A673 (cell line): ENCODE results near the gene C17orf100.

Experiments used
- EZH2 ChIP-seq: fragments of 200-600 bp; sonication (generic); IDR thresholded peaks from 2 replicates; pipeline ENCODE4 v1.6.1; 2017; ENCODE audit warnings: borderline replicate concordance, low read depth, mild to moderate bottlenecking, mixed read lengths, antibody characterized with exemption, low read length; ENCODE audit not compliant: poor library complexity, severe bottlenecking
- TF ChIP-seq, protein P1 (sequence below): fragments of 300-800, 200-600 bp; sonication (generic); conservative IDR thresholded peaks from 2 replicates; pipeline ENCODE4 v1.5.1; 2017; ENCODE audit warnings: low read depth, mild to moderate bottlenecking, antibody characterized with exemption, low read length, moderate library complexity, mixed read lengths

DNA sequence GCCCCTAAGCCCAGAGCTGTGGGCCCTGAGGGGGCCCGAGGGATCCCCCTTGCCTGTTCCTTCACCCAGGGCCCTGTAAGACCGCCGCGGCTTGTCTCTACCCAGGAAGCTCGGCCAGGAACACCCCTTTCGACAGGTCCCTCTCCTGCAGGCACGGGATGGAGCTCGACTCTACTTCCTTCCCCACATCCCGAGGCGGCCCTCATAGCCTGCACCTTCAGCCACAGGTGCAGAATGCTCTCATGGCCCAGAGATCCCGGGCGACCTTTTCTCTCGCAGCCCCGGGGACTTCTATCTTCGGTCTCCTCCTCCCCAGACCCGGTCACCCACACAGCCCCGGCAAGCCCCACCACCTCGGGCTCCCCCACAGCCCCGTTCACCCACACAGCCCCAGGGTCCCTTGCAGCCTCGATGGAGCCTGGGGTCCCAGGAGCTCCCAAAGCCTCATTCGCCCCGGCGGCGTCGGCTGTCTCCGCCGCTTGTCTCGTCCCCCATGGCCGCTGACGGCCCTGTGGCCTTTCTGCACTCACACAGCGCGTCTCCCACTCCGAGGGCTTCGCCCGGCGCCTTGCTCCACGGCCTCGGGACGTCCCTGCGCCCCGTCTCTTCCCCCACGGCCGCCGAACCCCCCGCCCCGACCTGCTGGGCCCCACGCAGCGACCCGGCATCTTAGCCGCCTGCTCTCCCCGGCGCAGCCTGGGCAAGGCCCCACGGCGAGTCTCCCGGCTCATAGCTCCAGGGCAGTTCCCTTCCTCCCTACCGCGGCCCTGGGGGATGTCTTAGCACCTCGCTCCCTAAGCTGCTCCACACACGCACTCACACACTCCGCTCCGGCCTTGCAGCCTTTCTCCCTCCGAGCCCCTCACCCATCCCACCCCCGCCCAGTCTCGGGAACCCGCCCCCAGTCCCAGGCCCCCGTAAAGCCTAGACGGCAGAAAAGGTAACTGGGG is 11.7 kb upstream of the C17orf100 start:
- TF ChIP-seq, protein P1, sequence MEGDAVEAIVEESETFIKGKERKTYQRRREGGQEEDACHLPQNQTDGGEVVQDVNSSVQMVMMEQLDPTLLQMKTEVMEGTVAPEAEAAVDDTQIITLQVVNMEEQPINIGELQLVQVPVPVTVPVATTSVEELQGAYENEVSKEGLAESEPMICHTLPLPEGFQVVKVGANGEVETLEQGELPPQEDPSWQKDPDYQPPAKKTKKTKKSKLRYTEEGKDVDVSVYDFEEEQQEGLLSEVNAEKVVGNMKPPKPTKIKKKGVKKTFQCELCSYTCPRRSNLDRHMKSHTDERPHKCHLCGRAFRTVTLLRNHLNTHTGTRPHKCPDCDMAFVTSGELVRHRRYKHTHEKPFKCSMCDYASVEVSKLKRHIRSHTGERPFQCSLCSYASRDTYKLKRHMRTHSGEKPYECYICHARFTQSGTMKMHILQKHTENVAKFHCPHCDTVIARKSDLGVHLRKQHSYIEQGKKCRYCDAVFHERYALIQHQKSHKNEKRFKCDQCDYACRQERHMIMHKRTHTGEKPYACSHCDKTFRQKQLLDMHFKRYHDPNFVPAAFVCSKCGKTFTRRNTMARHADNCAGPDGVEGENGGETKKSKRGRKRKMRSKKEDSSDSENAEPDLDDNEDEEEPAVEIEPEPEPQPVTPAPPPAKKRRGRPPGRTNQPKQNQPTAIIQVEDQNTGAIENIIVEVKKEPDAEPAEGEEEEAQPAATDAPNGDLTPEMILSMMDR: no peak
- no peak for TF ChIP-seq EZH2
